ENCODE measurements around the gene UBTD2.
A peak's percentile ranks its signal among the peaks of the same experiment; 100 is the strongest.

UBTD2 gene

DNA sequence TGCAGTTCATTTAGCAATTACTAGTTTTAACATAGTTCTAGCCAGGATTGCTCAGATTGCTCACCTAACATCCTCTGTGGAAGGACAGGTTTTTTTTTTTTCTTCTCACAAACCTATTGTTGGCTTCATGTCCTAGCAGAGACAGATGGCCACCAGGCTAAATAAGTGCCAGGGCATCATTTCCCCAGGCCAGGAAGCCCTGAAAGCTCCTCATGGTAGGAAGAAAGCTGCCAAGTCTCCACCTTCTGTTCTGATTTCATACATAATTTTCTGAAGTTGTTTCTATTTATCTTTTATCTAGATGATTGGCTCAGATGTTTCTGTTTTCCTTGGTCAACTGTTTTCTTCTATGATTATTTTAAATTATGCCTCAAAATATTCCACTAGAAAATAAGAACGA lies 58.6 kb downstream of the UBTD2 start:
- H3K79me2 ChIP-seq (ENCODE audit: control insufficient read depth, insufficient read depth, low read length, poor library complexity): no peaks in the 10 kb centered on the region
- H3K9ac ChIP-seq (ENCODE audit: low read length): no peak overlapping the region
- H3K27me3 ChIP-seq (ENCODE audit: insufficient read depth, low read length): no peaks in the 10 kb centered on the region
- no peaks in the 10 kb centered on the region for H3K79me1 ChIP-seq (ENCODE audit: low read length)
- no peak overlapping the region for H3K14ac ChIP-seq (ENCODE audit: low read length)
- no peak overlapping the region for H3K23ac ChIP-seq (ENCODE audit: low read length)
- DNase-seq: no peak
- no peak overlapping the region for H2AFZ ChIP-seq (ENCODE audit: insufficient read depth, low read length, poor library complexity)
- no peak overlapping the region for H3K27ac ChIP-seq (ENCODE audit: low read depth, low read length)
- H3K9me3 ChIP-seq (ENCODE audit: insufficient read depth, low read depth, low read length): no peaks in the 10 kb centered on the region
- H3K4me2 ChIP-seq (ENCODE audit: low read length): no peak overlapping the region
- no peak overlapping the region for H2BK120ac ChIP-seq (ENCODE audit: insufficient read depth, low read length, poor library complexity)
- no peak overlapping the region for H2AK5ac ChIP-seq (ENCODE audit: low read length)
- no peak overlapping the region for H3K4ac ChIP-seq (ENCODE audit: low read depth, low read length)
- H3K4me3 ChIP-seq (ENCODE audit: low read depth, low read length): no peak overlapping the region
- WGBS (ENCODE audit: extremely low coverage, insufficient coverage, insufficient read length): no CpG with 5 or more reads among the region's 1 CpG
- no peaks in the 10 kb centered on the region for H3K4me1 ChIP-seq (ENCODE audit: control insufficient read depth in 1 of 2, insufficient read depth in 2 of 2, low read length in 2 of 2)
- H4K8ac ChIP-seq (ENCODE audit: low read depth, low read length): no peak overlapping the region
- no peak overlapping the region for H4K12ac ChIP-seq (ENCODE audit: low read depth, low read length)
- no peak overlapping the region for H2BK12ac ChIP-seq (ENCODE audit: low read length)
- H3K18ac ChIP-seq (ENCODE audit: low read length): no peak overlapping the region
- H3K36me3 ChIP-seq (ENCODE audit: control insufficient read depth in 1 of 2, insufficient read depth in 2 of 2, low read length in 2 of 2): peaks cover 7 to 8% of the 10 kb centered on the region in 2 experiments
- H2BK5ac ChIP-seq (ENCODE audit: low read depth, low read length, poor library complexity): no peak overlapping the region
- H4K91ac ChIP-seq (ENCODE audit: low read depth, low read length): no peak overlapping the region

DNA sequence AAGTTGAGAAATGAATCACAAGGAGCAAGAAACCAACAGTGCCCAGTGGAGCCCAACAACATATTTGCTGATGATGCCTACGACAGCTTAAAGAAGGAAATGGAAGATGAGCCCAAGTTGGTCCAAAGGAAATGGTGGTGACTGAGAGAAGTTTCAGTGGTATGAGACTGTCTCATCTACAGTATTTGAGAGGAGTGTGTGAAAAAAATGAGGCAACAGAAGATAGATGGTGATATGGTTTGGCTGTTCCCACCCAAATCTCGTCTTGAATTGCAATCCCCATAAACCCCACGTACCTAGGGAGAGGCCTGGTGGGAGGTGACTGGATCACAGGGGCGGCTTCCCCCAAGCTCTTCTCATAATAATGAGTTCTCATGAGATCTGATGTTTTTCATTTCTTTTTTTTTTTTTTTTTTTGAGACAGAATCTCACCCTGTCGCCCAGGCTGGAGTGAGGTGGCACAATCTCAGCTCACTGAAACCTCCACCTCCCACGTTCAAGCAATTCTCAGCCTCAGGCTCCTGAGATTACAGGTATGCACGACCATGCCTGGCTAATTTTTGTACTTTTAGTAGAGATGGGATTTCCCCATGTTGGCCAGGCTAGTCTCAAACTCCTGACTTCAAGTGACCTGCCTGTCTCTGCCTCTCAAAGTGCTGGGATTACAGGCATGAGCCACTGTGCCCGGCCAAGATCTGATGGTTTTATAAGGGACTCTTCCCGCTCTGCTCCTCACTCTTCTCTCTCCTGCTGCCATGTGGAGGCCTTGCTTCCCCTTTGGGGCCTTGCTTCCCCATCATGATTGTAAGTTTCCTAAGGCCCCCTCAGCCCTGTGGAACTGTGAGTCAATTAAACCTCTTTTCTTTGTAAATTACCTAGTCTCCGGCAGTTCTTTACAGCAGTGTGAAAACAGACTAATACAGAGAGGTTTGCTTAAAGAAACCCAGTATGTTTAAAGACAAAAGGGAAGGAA lies 59.4 kb downstream of the UBTD2 start:
- H3K9ac ChIP-seq (ENCODE audit: low read length): no peak overlapping the region
- no peak overlapping the region for H3K4ac ChIP-seq (ENCODE audit: low read depth, low read length)
- H2BK12ac ChIP-seq (ENCODE audit: low read length): no peak overlapping the region
- H2BK120ac ChIP-seq (ENCODE audit: insufficient read depth, low read length, poor library complexity): no peak overlapping the region
- H3K79me2 ChIP-seq (ENCODE audit: control insufficient read depth, insufficient read depth, low read length, poor library complexity): no peaks in the 10 kb centered on the region
- no peak overlapping the region for H3K18ac ChIP-seq (ENCODE audit: low read length)
- no peak overlapping the region for H2AK5ac ChIP-seq (ENCODE audit: low read length)
- no peak overlapping the region for H3K23ac ChIP-seq (ENCODE audit: low read length)
- H3K4me1 ChIP-seq (ENCODE audit: control insufficient read depth in 1 of 2, insufficient read depth in 2 of 2, low read length in 2 of 2): no peaks in the 10 kb centered on the region
- WGBS (ENCODE audit: extremely low coverage, insufficient coverage, insufficient read length): no CpG with 5 or more reads among the region's 10 CpGs
- H3K14ac ChIP-seq (ENCODE audit: low read length): no peak overlapping the region
- no peak overlapping the region for H3K4me3 ChIP-seq (ENCODE audit: low read depth, low read length)
- H3K27ac ChIP-seq (ENCODE audit: low read depth, low read length): no peak overlapping the region
- no peaks in the 10 kb centered on the region for H3K79me1 ChIP-seq (ENCODE audit: low read length)
- H4K91ac ChIP-seq (ENCODE audit: low read depth, low read length): no peak overlapping the region
- no peak for DNase-seq
- no peak overlapping the region for H4K12ac ChIP-seq (ENCODE audit: low read depth, low read length)
- no peak overlapping the region for H2BK5ac ChIP-seq (ENCODE audit: low read depth, low read length, poor library complexity)
- no peak overlapping the region for H2AFZ ChIP-seq (ENCODE audit: insufficient read depth, low read length, poor library complexity)
- peaks cover 7 to 8% of the 10 kb centered on the region in 2 experiments for H3K36me3 ChIP-seq (ENCODE audit: control insufficient read depth in 1 of 2, insufficient read depth in 2 of 2, low read length in 2 of 2)
- no peak overlapping the region for H4K8ac ChIP-seq (ENCODE audit: low read depth, low read length)
- H3K4me2 ChIP-seq (ENCODE audit: low read length): no peak overlapping the region
- H3K27me3 ChIP-seq (ENCODE audit: insufficient read depth, low read length): no peaks in the 10 kb centered on the region
- H3K9me3 ChIP-seq (ENCODE audit: insufficient read depth, low read depth, low read length): no peaks in the 10 kb centered on the region

DNA sequence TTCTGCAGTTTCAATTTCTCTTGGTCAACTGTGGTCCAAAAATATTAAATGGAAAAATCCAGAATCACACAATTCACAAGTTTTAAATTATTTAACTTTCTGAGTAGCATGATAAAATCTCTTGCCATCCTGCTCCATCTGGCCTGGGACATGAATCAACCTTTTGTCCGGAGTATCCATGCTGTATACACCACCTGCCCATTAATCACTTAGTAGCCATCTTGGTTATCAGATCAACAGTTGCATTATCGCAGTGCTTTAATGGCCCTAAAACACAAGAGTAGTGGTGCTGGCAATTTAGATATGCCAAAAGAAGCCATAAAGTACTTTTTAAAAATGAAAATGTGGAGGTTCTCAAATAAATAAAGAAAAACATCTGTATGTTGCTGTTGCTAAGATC lies 64.3 kb downstream of the UBTD2 start:
- no CpG with 5 or more reads among the region's 2 CpGs for WGBS (ENCODE audit: extremely low coverage, insufficient coverage, insufficient read length)
- no peak overlapping the region for H3K27ac ChIP-seq (ENCODE audit: low read depth, low read length)
- H3K79me1 ChIP-seq (ENCODE audit: low read length): no peaks in the 10 kb centered on the region
- H2BK12ac ChIP-seq (ENCODE audit: low read length): no peak overlapping the region
- DNase-seq: peak in 1 of 2 donors; percentile 23
- no peak overlapping the region for H3K4ac ChIP-seq (ENCODE audit: low read depth, low read length)
- H4K8ac ChIP-seq (ENCODE audit: low read depth, low read length): no peak overlapping the region
- H3K9ac ChIP-seq (ENCODE audit: low read length): no peak overlapping the region
- peaks cover 0 to 4% of the 10 kb centered on the region in 2 experiments for H3K4me1 ChIP-seq (ENCODE audit: control insufficient read depth in 1 of 2, insufficient read depth in 2 of 2, low read length in 2 of 2)
- H3K79me2 ChIP-seq (ENCODE audit: control insufficient read depth, insufficient read depth, low read length, poor library complexity): peaks cover 1% of the 10 kb centered on the region
- no peak overlapping the region for H3K14ac ChIP-seq (ENCODE audit: low read length)
- no peak overlapping the region for H3K4me3 ChIP-seq (ENCODE audit: low read depth, low read length)
- no peak overlapping the region for H3K23ac ChIP-seq (ENCODE audit: low read length)
- no peak overlapping the region for H3K4me2 ChIP-seq (ENCODE audit: low read length)
- no peak overlapping the region for H2AK5ac ChIP-seq (ENCODE audit: low read length)
- H3K36me3 ChIP-seq (ENCODE audit: control insufficient read depth in 1 of 2, insufficient read depth in 2 of 2, low read length in 2 of 2): peaks cover 6 to 10% of the 10 kb centered on the region in 2 experiments
- no peak overlapping the region for H4K12ac ChIP-seq (ENCODE audit: low read depth, low read length)
- no peaks in the 10 kb centered on the region for H3K9me3 ChIP-seq (ENCODE audit: insufficient read depth, low read depth, low read length)
- H2AFZ ChIP-seq (ENCODE audit: insufficient read depth, low read length, poor library complexity): no peak overlapping the region
- no peaks in the 10 kb centered on the region for H3K27me3 ChIP-seq (ENCODE audit: insufficient read depth, low read length)
- no peak overlapping the region for H2BK120ac ChIP-seq (ENCODE audit: insufficient read depth, low read length, poor library complexity)
- H3K18ac ChIP-seq (ENCODE audit: low read length): no peak overlapping the region
- H4K91ac ChIP-seq (ENCODE audit: low read depth, low read length): no peak overlapping the region
- no peak overlapping the region for H2BK5ac ChIP-seq (ENCODE audit: low read depth, low read length, poor library complexity)

DNA sequence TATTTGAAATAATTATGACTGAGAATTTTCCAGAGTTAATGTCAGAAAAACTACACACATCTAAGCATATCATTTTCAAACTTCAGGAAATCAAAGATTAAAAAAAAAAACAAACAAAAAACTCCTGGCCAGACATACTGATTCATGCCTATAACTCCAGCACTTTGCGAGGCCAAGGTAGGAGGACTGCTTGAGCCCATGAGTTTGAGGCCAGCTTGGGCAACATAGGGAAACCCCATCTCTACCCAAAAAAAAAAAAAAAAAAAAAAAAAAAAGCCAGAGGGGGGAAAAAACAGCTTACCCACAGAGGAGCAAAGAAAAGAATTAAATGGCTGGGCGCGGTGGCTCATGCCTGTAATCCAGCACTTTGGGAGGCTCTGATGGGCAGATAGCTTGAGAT lies 67.2 kb downstream of the UBTD2 start:
- no peak overlapping the region for H4K91ac ChIP-seq (ENCODE audit: low read depth, low read length)
- WGBS (ENCODE audit: extremely low coverage, insufficient coverage, insufficient read length): no CpG with 5 or more reads among the region's 3 CpGs
- H3K4ac ChIP-seq (ENCODE audit: low read depth, low read length): no peak overlapping the region
- H4K8ac ChIP-seq (ENCODE audit: low read depth, low read length): no peak overlapping the region
- H3K4me3 ChIP-seq (ENCODE audit: low read depth, low read length): no peak overlapping the region
- no peak overlapping the region for H3K4me2 ChIP-seq (ENCODE audit: low read length)
- H2BK12ac ChIP-seq (ENCODE audit: low read length): no peak overlapping the region
- peaks cover 0 to 4% of the 10 kb centered on the region in 2 experiments for H3K4me1 ChIP-seq (ENCODE audit: control insufficient read depth in 1 of 2, insufficient read depth in 2 of 2, low read length in 2 of 2)
- H3K18ac ChIP-seq (ENCODE audit: low read length): no peak overlapping the region
- H3K23ac ChIP-seq (ENCODE audit: low read length): no peak overlapping the region
- no peak overlapping the region for H3K14ac ChIP-seq (ENCODE audit: low read length)
- H3K27me3 ChIP-seq (ENCODE audit: insufficient read depth, low read length): no peaks in the 10 kb centered on the region
- H2AFZ ChIP-seq (ENCODE audit: insufficient read depth, low read length, poor library complexity): no peak overlapping the region
- no peak overlapping the region for H2BK120ac ChIP-seq (ENCODE audit: insufficient read depth, low read length, poor library complexity)
- H3K9ac ChIP-seq (ENCODE audit: low read length): no peak overlapping the region
- H3K27ac ChIP-seq (ENCODE audit: low read depth, low read length): no peak overlapping the region
- H3K79me2 ChIP-seq (ENCODE audit: control insufficient read depth, insufficient read depth, low read length, poor library complexity): peaks cover 1% of the 10 kb centered on the region
- no peak overlapping the region for H4K12ac ChIP-seq (ENCODE audit: low read depth, low read length)
- peak; percentile 19 to 66 for DNase-seq
- H2AK5ac ChIP-seq (ENCODE audit: low read length): no peak overlapping the region
- H2BK5ac ChIP-seq (ENCODE audit: low read depth, low read length, poor library complexity): no peak overlapping the region
- H3K9me3 ChIP-seq (ENCODE audit: insufficient read depth, low read depth, low read length): no peaks in the 10 kb centered on the region
- peaks cover 11 to 18% of the 10 kb centered on the region in 2 experiments for H3K36me3 ChIP-seq (ENCODE audit: control insufficient read depth in 1 of 2, insufficient read depth in 2 of 2, low read length in 2 of 2)
- no peaks in the 10 kb centered on the region for H3K79me1 ChIP-seq (ENCODE audit: low read length)
